GM21526 (cell line): ENCODE data around the gene MICAL3.
"Not testable (repeated sequence)": the region's sequence is repeated elsewhere in the genome, so short reads cannot be mapped to it uniquely, and the experiment has no call there.

Experiments
- ATAC-seq: cut with Tn5 transposase; IDR thresholded peaks from one replicate; pipeline ENCODE4 v1.9.1; 2021; ENCODE audit warnings: moderate library complexity; ENCODE audit not compliant: unreplicated experiment, low FRiP score

Gene MICAL3

DNA sequence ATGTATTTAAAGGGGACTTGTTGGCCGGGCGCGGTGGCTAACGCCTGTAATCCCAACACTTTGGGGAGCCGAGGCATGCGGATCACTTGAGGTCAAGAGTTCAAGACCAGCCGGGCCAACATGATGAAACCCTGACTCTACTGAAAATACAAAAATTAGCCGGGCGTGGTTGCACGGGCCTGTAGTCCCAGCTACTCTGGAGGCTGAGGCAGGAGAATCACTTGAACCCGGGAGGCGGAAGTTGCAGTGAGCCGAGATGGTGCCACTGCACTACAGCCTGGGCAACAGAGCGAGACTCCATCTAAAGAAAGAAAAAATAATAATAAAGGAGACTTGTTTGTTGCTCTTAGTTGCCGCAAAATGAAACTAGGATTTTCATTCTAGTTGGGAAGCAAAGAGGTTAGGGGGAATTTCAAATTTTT, 22.5 kb downstream of the MICAL3 start:
- not testable (repeated sequence) for ATAC-seq

DNA sequence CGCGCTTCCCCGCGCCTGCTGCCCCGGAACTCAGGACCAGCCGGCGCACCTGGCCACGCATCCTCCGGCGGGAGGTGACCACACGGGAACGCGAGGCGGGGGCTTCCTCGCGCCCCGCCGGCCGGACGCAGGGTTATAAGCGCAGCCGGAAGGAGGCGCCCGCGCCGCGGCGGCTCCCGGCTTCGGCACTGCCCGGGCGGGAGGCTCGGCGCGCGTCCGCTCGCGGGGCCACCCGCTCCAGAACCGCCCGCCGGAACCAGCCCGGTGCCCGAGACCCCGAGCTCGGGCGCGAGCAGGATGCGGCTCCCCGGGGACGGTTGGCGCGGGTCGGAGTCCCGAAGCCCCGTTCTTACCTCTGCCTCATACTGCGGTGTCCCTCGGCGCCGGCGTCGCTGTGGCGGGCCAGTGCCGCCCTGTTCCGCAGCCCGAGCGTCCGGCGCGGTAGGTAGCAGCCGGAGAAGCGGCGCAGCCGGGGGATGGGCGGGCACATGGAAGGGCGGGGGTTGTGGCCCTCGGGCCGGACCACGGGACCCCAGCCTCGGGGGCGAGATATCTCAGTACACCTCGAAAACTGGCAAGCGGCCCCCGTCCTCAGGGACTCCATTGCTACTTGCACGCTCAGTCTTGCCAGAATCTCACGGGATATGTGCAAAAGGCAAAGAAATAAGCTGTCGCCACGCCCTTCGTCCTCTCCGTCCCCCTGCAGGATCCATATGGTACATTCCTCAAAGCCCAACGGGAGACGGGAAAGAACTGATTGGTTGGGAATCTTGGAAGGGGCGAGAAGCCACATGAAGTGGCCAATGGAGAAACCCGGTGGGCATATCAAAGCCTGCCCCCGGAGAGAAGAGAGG, 23.1 kb downstream of the MICAL3 start:
- ATAC-seq, result peak; percentile 40

DNA sequence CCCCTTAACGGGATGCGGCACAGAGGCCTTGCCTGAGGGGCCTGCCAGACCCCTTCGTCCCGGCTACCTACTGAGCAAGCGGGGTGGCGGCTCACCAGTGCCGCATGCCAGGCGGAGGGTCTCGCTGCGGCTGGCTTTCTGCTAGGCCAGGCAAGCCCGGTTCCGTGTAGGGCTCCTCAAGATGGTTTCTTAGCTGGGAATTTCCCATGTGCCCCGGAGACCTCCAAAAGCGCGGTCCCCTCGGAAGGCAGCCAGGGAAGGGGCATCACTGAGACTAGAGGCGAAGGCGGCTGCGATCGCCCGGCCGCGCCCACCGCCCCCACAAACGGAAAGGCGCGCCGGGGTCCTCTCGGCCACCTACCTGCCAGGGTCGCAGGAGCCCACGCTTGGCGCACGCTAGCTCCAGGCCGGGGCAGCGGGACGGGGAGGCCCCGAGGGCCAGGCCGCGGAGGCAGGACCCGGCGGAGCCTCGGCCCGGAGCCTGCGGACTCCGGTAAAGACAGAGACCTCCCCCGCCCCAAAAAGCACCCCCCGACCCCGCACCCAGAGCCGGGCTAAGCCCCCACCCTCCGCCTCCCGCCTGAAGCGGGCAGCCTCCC, 23.8 kb downstream of the MICAL3 start:
- ATAC-seq, result no peak

DNA sequence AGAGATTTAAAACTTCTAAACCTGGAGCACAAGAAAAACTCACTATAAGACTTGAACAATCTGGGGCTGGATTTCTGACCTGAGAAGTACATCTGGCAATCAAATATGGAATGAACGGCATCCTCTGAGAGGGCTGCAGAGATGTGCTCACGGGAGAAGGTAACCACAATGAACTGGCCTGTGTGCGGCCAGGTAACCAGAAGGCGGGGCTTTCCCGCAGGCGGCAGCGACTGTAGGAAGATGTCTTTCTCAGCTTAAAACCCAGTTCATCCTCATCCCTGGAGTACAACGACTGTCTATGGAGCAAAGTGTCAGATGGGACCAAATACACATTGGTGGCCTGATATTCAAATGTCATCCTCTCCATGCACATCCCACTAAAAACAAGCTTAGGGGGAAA, 24.5 kb downstream of the MICAL3 start:
- ATAC-seq, result no peak

DNA sequence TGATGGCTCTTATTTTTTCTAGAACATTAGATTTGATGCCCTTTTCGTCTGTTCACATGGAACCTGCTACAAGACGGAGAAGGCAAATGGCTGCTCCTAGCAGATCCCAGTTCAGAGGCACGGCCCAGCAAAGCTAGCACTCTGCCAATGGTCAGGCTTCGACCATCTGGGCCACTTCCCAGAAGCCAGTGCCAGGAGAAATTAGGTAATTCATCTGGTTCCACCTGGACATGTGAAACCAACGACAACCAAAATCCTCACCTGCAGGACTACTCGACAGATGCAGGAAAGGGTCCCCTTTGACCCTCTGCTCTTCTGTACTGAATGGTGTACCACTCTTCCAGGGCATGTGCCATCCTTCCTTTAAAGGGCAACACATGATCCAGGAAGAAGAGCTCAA, 25.4 kb downstream of the MICAL3 start:
- ATAC-seq, result no peak

DNA sequence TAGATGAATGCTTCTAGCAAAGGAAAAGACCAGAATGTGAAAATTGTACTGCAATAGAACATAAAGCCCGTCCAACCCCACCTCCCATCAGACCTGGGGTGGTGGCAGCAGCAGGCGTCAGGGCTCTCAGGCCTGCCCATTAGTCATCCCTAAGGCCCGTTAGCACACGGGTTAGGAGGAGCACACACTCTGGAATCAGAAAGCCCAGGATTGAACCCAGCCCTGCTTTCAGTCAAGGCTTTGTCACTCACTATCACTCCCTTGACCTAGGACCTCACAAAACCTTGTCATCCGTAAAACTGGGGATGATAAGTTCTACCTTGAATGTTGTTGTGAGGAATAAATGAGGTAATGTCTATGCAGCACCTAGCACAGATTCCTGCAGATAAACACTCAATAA, 26.9 kb downstream of the MICAL3 start:
- ATAC-seq, result no peak

DNA sequence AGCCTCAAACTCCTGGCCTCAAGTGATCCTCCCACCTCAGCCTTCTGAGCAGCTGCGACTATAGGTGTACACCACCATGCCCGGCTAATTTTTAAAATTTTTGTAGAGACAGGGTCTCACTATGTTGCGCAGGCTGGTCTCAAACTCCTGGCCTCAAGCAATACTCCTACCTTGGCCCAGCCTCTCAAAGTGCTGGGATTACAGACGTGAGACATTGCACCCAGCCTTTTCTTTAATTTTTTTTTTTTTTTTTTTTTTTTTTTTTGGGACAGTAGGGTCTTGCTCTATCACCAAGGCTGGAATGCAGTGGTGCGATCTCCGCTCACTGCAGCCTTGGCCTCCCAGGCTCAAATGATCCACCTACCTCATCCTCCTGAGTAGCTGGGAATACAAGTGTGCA, 29.1 kb downstream of the MICAL3 start:
- not testable (repeated sequence) for ATAC-seq

DNA sequence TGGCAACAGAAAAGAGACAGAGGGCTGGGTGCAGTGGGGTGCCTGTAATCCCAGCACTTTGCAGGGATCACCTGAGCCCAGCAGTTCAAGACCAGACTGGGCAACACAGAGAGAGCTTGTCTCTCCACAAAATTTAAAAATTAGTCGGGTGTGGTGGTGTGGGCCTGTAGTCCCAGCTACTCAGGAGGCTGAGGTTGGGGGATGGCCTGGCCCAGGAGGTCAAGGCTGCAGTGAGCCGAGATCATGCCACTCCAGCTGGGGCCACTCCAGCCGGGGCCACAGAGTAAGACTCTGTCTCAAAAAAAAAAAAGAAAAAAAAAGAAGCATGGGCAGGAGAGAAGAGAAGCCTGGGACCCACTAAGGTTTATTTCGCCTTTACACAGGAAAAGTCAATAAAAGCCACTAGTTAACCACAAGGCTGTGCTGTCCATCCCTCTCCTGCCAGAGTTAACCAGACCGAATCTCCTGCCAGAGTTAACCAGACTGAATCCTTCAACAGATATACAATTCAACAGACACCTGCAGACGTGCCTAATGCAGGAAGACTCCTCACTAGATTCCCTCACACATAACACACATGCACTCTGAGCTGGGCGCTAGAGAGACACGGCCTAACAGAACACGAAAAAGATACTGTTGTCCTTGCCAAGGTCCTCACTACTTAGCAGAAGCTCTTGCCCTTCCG, 29.8 kb downstream of the MICAL3 start:
- ATAC-seq, result no peak

DNA sequence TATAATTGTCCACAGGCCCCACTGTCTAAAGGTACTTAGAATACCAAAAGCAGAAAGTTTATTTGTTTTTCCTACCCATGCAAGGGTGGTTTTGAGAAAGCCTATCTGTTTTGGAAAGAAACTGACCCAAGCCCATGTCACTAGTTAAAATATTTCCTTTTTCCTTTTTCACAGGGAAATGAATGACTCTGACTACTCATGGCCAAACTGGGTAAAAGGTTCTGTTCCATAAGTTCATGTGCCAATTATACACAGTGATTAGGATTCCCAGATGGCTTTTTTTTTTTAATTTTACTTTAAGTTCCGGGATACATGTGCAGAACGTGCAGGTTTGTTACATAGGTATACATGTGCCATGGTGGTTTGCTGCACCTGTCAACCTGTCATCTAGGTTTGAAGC, 31.4 kb downstream of the MICAL3 start:
- not testable (repeated sequence) for ATAC-seq

DNA sequence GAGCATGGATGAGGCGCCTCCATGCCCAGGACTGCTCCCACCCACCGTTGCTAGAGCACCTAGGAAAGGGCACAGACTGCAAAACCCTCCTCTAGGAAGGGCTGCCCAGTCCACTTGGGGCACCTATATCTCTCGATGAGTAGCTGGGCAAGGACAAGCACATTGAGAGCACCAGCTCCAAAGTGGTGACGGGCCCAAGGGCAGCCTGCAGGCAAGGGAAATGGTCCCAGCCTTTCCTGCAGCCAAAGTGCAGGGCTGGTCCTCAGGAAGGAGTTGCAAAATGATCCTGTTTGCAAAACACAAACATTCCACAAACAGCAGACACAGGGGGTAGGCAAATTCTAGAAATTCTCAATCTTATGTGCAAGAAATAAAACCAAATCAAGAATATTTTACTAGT, 32.4 kb downstream of the MICAL3 start:
- ATAC-seq, result not testable (repeated sequence)

DNA sequence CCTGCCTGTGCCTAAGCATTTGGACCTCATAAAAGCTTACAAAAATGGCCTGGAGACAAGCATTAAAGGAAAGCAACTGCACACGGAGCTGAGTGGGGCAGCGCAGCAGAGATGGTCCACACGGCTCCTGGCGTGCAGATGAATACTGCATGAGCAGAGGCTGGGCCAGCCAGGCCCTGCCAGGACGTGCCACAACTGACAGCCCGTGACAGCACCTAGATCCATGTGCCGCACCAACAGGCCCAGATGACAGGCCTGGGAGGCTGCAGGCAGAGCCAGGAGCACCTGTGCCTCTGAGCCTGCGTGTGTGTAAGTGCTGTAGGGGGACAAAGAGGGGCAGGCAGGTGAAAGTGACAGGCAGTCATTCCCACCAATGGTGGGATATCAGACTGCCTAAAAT, 33.4 kb downstream of the MICAL3 start:
- no peak for ATAC-seq

DNA sequence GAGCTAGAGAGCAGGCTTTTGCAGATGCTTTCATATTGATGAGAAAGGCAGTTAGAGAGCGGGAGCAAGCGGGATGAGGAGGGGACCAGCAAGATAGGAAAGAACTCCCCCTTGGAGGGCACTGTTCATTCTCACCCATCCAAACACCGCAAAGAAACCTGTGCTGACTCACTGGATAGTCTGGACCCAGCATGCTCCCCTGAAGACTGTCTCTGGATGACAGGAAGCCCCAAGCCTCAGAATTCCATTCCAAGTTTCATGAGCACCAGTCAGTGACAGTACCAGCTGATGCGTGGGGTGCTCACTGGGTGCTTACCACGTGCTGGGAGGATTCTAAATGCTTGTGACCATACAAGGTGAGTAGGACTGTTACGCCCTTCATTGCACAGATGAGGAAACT, 34.2 kb downstream of the MICAL3 start:
- no peak for ATAC-seq

DNA sequence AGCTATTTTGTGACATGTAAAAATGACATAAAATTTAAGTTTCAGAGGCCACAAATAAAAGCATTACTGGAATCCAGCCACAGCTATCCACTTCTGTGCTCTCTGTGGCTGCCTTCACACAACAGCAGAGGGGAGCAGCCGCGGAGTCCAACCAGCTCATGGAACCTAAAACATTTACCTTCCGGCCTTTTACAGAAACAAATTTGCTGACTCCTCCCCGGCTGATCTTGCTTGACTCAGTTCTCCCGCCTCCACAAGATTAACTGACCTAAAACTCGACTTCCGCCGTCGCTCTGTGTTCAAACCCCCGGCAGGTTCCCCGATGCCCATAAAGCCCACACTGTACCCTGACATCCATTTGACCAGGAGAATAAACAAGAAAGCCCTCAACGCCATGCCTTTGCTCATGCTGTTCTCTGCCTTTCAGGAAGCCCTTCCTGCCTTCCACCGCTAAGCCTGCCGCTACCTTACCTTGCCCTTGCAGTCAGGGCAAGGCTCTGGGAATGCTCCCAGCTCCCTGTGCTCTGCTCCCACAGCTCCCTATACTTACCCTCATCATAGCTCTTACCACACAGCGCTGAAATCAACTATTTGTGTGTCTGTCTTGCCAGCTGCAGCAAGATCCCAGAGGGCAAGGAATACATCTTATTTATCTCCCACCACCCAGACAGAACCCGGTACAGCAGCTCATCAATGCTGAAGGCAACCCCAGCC, 35.4 kb downstream of the MICAL3 start:
- no peak for ATAC-seq

DNA sequence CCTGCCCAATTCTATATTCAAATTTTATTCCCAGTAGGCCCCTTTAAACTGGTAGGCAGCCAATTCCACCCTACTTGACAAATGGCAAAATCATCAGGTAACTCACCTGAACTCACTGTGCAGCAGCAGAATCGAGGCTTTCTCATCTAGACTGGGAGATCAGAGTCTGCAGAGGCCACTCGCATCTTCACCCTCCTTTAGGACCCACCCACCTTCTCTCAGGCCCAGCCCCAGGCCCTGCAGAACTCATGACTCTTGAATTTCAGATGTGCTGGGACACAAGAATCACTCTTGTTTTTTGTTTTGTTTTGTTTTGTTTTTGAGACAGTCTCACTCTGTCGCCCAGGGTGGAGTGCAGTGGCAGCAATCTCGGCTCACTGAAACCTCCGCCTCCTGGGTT, 38.8 kb downstream of the MICAL3 start:
- no peak for ATAC-seq

DNA sequence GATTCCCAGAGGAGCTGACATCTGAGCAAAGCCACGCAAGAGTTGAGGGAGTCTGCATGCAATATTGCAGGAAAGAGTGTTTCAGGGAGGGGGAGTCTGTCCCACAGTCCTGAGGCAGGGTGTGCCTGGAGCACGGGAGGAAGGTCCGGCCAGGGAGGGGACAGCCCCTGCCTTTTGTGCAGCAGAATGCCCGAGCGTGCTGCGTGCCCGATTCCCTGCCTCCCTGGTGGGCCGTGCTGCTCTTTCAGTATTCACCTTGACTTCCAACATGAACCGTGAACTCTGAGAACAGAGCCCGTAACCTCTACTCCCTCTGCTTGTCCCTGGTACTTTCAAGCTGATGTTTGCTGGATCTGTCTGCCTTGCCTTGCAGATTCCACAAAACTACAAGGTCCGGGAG, 39.3 kb downstream of the MICAL3 start:
- ATAC-seq, result not testable (repeated sequence)

DNA sequence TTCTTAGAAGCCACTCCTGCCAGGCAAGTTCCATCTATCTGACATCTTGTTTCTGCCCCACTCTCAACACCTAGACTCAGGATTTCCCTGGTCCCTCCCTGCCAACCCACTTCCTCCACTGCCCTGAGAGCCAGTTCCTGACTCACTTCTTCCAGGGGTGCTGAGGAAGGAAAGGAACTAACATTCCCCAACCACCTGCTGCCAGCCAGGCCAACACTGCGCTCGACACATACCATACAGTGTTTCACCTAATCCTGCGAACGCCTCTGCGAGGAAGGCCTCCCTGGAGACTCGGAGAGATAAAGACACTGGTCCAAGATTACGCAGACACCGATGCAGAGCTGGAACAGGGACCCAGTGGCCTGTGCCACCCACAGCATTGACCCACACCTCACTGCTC, 40.2 kb downstream of the MICAL3 start:
- no peak for ATAC-seq

DNA sequence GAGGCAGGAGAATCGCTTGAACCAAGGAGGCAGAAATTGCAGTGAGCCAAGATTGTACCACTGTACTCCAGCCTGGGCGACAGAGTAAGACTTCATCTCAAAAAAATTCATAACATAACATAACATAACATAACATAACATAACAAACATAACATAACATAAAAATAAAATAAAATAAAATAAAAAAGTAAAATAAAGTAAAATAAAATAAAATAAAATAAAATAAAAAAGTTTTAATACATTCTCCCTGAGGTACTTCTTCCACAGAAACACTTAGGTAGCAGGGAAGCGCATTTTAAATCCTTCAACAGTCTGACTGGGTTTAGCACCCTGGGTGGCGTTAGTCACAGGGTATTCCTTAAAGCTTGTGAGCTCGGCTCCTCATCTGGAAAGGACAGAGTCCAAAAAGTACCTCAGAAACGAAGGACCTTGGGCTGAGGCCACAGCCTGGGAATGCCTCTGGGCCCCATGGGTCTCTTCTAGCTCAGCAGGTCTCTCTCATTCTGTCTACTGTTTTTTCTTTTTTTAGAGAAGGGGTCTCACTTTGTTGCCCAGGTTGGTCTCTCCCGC, 41.7 kb downstream of the MICAL3 start:
- no peak for ATAC-seq

DNA sequence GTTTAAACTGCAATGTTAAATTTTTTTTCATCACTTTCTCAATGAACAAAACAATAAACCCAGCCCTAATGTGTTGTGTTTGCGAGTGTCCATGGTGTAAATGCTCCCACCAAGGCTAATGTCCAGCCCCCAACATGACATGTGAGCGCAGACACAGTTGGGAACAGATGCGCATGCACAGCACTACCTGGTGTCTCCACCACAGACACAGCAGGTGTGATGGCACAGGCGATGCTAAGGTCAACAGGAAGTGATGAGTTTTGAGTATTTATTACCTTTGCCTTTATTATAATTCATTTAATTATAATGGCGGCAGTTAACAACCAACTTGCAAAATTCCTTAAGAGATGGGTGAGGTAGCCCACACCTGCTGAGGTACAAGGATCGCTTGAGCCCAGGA, 42.9 kb downstream of the MICAL3 start:
- no peak for ATAC-seq

DNA sequence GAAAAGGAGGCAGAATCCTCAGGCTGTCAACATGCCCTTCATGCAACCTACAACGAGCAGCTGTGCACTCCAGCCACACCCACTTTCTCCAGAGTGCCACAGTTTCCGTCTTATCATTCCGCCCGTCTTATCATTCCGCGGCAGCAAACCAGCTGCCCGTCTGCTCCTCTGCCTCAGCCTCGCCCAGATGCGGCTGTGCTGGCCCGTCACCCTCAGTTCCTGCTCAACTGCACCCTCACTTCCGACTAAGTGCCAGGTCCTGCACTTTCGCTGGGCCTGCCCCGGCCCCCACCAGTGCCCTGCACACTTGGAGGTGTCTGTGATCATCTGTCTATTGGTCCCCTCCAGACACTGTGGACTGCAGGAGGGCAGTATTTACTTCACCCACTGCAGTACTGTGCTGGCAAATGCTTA, 43.7 kb downstream of the MICAL3 start:
- no peak for ATAC-seq

DNA sequence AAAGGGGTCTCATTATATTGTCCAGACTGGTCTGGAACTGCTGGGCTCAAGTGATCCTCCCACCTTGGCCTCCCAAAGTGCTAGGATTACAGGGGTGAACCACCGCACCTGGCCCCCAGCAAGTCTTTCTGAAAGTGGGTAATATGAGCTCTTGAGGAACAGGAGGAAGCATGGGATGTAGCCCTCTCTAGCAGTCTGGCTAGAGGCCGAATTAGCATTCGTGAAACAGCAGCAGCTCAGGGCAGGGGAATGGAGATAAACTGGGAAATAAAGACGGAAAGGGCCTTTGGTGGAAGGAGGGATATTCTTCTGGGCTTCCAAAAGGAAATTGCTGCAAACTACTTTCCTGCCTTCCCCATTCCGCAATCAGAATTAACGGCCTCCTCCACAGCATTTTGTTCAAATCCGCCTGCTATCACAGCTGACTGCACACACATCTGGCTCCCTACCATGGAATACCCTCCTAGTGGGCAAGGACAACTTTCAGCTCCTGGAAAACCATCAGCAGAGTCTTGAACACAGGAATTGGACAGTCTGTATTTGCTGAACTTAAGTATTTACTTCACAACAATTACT, 44.3 kb downstream of the MICAL3 start:
- ATAC-seq, result no peak
